Neural cell (in vitro differentiated cells): Measurements from ENCODE around the gene TLL2. TPM values are rescaled to one million over a fixed set of nuclear protein-coding genes. Genes with fewer than 3 reads are reported as not detected.

Source experiments
- H2AFZ ChIP-seq: fragments of 200-600, 300-800 bp; sonication (generic), shearing (Covaris generic); 2 replicates; pipeline ENCODE4 v1.6.0; 2014; ENCODE audit warnings: low read depth, mild to moderate bottlenecking, antibody characterized with exemption, low read length, moderate library complexity
- H3F3A ChIP-seq: fragments of 200-600 bp; shearing (Covaris generic); 2 replicates; pipeline ENCODE4 v1.6.1; 2016; ENCODE audit warnings: mild to moderate bottlenecking, moderate library complexity, mixed read lengths, antibody characterized with exemption, low read length; ENCODE audit not compliant: insufficient read depth, poor library complexity, severe bottlenecking
- H3K27ac ChIP-seq: fragments of 200-600, 300-800 bp; sonication (generic), shearing (Covaris generic); 2 replicates; pipeline ENCODE4 v1.5.1; 2014; ENCODE audit warnings: mild to moderate bottlenecking, low read length, moderate library complexity
- H3K27me3 ChIP-seq: fragments of 300-800, 200-600 bp; sonication (generic), shearing (Covaris generic); 2 replicates; pipeline ENCODE4 v1.6.0; 2014; ENCODE audit warnings: mild to moderate bottlenecking, low read depth, low read length, moderate library complexity; ENCODE audit not compliant: insufficient read depth
- H3K36me3 ChIP-seq: fragments of 300-800, 200-600 bp; sonication (generic), shearing (Covaris generic); 2 replicates; pipeline ENCODE4 v1.5.1; 2014; ENCODE audit warnings: mild to moderate bottlenecking, antibody characterized with exemption, low read length, moderate library complexity; ENCODE audit not compliant: insufficient read depth
- H3K4me2 ChIP-seq: fragments of 300-800, 200-600 bp; sonication (generic), shearing (Covaris generic); 2 replicates; pipeline ENCODE4 v1.6.0; 2014; ENCODE audit warnings: mild to moderate bottlenecking, low read length
- H3K4me3 ChIP-seq: fragments of 300-800, 200-600 bp; sonication (generic), shearing (Covaris generic); 2 replicates; pipeline ENCODE4 v1.5.1; 2014; ENCODE audit warnings: mild to moderate bottlenecking, low read length, moderate library complexity
- H3K79me2 ChIP-seq: fragments of 200-600 bp; shearing (Covaris generic); replicated peaks from 2 replicates; pipeline ENCODE4 v1.6.0; 2014; ENCODE audit warnings: mild to moderate bottlenecking, low read length, moderate library complexity; ENCODE audit not compliant: insufficient read depth
- H3K9ac ChIP-seq: fragments of 300-800, 200-600 bp; sonication (generic), shearing (Covaris generic); 2 replicates; pipeline ENCODE4 v1.6.1; 2016; ENCODE audit warnings: mild to moderate bottlenecking, low read length, mixed read lengths
- H3K9me2 ChIP-seq: fragments of 200-600 bp; shearing (Covaris generic); 2 replicates; pipeline ENCODE4 v1.6.1; 2016; ENCODE audit warnings: mild to moderate bottlenecking, low read length, mixed read lengths; ENCODE audit not compliant: insufficient read depth
- H3K9me3 ChIP-seq: fragments of 200-600, 300-800 bp; sonication (generic), shearing (Covaris generic); 2 replicates; pipeline ENCODE4 v1.6.1; 2016; ENCODE audit warnings: mild to moderate bottlenecking, mixed run types, low read length, moderate library complexity, mixed read lengths
- H4K20me1 ChIP-seq: fragments of 200-600 bp; shearing (Covaris generic); 2 replicates; pipeline ENCODE4 v1.6.1; 2016; ENCODE audit warnings: mild to moderate bottlenecking, mixed run types; ENCODE audit not compliant: insufficient read depth
- CTCF ChIP-seq: fragments of 450-650 bp; IDR thresholded peaks from 2 replicates; pipeline ENCODE4 v1.5.1; 2014; ENCODE audit warnings: antibody characterized with exemption, mild to moderate bottlenecking, moderate library complexity; ENCODE audit not compliant: poor library complexity, severe bottlenecking
- EP300 ChIP-seq: fragments of 450-650 bp; conservative IDR thresholded peaks from 2 replicates; pipeline ENCODE4 v1.6.1; 2014; ENCODE audit warnings: antibody characterized with exemption, mild to moderate bottlenecking, moderate library complexity; ENCODE audit not compliant: poor library complexity, severe bottlenecking
- EZH2 ChIP-seq: fragments of 200-600, 300-800 bp; shearing (Covaris generic), sonication (generic); IDR thresholded peaks from 2 replicates; pipeline ENCODE4 v1.6.1; 2014; ENCODE audit warnings: antibody characterized with exemption, low read length, borderline replicate concordance, mild to moderate bottlenecking; ENCODE audit not compliant: insufficient read depth, poor library complexity, severe bottlenecking
- MXI1 ChIP-seq: fragments of 450-650 bp; conservative IDR thresholded peaks from 2 replicates; pipeline ENCODE4 v1.6.1; 2014; ENCODE audit warnings: antibody characterized with exemption, mild to moderate bottlenecking; ENCODE audit not compliant: poor library complexity, severe bottlenecking
- POLR2AphosphoS5 ChIP-seq: IDR thresholded peaks from 2 replicates; pipeline ENCODE4 v1.6.1; 2012
- RAD21 ChIP-seq: fragments of 450-650 bp; conservative IDR thresholded peaks from 2 replicates; pipeline ENCODE4 v1.6.1; 2014; ENCODE audit warnings: antibody characterized with exemption, mild to moderate bottlenecking, moderate library complexity
- REST ChIP-seq: IDR thresholded peaks from 2 replicates; pipeline ENCODE4 v1.6.1; 2012; ENCODE audit warnings: borderline replicate concordance
- SMC3 ChIP-seq: fragments of 450-650 bp; conservative IDR thresholded peaks from 2 replicates; pipeline ENCODE4 v1.6.1; 2014; ENCODE audit warnings: antibody characterized with exemption, mild to moderate bottlenecking, moderate library complexity; ENCODE audit not compliant: poor library complexity
- TAF1 ChIP-seq: IDR thresholded peaks from 2 replicates; pipeline ENCODE4 v1.6.1; 2012; ENCODE audit warnings: low read depth
- polyA plus RNA-seq: library from polyadenylated mRNA; depleted of rRNA; stranded (reverse); fragments of >200 nt; gene quantifications from 2 replicates; pipeline ENCODE4 v1.2.3, GENCODE V29; 2014

Gene TLL2
- polyA plus RNA-seq, 1 donor from 2014 or later, result 0.11 TPM

- no peak overlapping the region for H3K4me2 ChIP-seq
- no peaks in the 10 kb centered on the region for H3K79me2 ChIP-seq
- H3K9ac ChIP-seq, result no peak overlapping the region
- no peaks in the 10 kb centered on the region for H4K20me1 ChIP-seq
- peaks cover 2% of the 10 kb centered on the region for H3K27me3 ChIP-seq
- H3F3A ChIP-seq, result no peaks in the 10 kb centered on the region
- H3K9me3 ChIP-seq, result no peaks in the 10 kb centered on the region
- H3K36me3 ChIP-seq, result no peaks in the 10 kb centered on the region
- H2AFZ ChIP-seq, result no peak overlapping the region
- H3K9me2 ChIP-seq, result no peaks in the 10 kb centered on the region
- no peak overlapping the region for H3K27ac ChIP-seq
- H3K4me3 ChIP-seq, result no peak overlapping the region
- TF ChIP-seq RAD21, result no peak
- no peak for TF ChIP-seq REST
- no peak for TF ChIP-seq CTCF
These were observed 66.6 kb downstream of the TLL2 start for GRCh38 chr10:96446966-96447596.

- no peak overlapping the region for H2AFZ ChIP-seq
- no peak overlapping the region for H3K4me2 ChIP-seq
- no peaks in the 10 kb centered on the region for H4K20me1 ChIP-seq
- H3K4me3 ChIP-seq, result no peak overlapping the region
- H3K9me3 ChIP-seq, result no peaks in the 10 kb centered on the region
- no peak overlapping the region for H3K27ac ChIP-seq
- no peaks in the 10 kb centered on the region for H3K79me2 ChIP-seq
- no peaks in the 10 kb centered on the region for H3F3A ChIP-seq
- no peak for TF ChIP-seq CTCF
- no peak for TF ChIP-seq MXI1
- TF ChIP-seq EZH2, result no peak
- TF ChIP-seq RAD21, result no peak
- no peak for TF ChIP-seq POLR2AphosphoS5
- TF ChIP-seq TAF1, result no peak
- TF ChIP-seq EP300, result no peak
- no peak for TF ChIP-seq SMC3
- TF ChIP-seq REST, result no peak
- no peaks in the 10 kb centered on the region for H3K36me3 ChIP-seq
- no peaks in the 10 kb centered on the region for H3K9me2 ChIP-seq
- H3K27me3 ChIP-seq, result no peaks in the 10 kb centered on the region
- no peak overlapping the region for H3K9ac ChIP-seq
These were observed 71.6 kb downstream of the TLL2 start for GRCh38 chr10:96441987-96442643.
